Epidermal melanocyte (primary cell): Measurements from ENCODE around the gene FNDC3B.

Source experiments
- DNase-seq: peaks from one replicate; pipeline ENCODE4 v3.0.0; 2011; ENCODE audit warnings: low spot score; ENCODE audit not compliant: insufficient read length

The FNDC3B gene

GRCh38 chr3:172054115-172054764, 14.9 kb downstream of the FNDC3B start:
- DNase-seq: no peak

GRCh38 chr3:172056416-172056815, 17.0 kb downstream of the FNDC3B start:
- DNase-seq: no peak

GRCh38 chr3:172057059-172057458, 17.7 kb downstream of the FNDC3B start:
- no peak for DNase-seq

GRCh38 chr3:172057624-172058327, 18.4 kb downstream of the FNDC3B start:
- DNase-seq: no peak

- no peak for DNase-seq
Observed at GRCh38 chr3:172059532-172059931, 20.2 kb downstream of the FNDC3B start.

GRCh38 chr3:172060234-172060633, 20.9 kb downstream of the FNDC3B start:
- no peak for DNase-seq

- DNase-seq: no peak
Observed at GRCh38 chr3:172061724-172062184, 22.4 kb downstream of the FNDC3B start.

GRCh38 chr3:172062761-172063160, 23.4 kb downstream of the FNDC3B start:
- no peak for DNase-seq

- no peak for DNase-seq
Observed at GRCh38 chr3:172063456-172064432, 24.4 kb downstream of the FNDC3B start.

- no peak for DNase-seq
Observed at GRCh38 chr3:172065527-172065926, 26.1 kb downstream of the FNDC3B start.

GRCh38 chr3:172065967-172066762, 26.8 kb downstream of the FNDC3B start:
- no peak for DNase-seq

GRCh38 chr3:172066880-172067796, 27.8 kb downstream of the FNDC3B start:
- DNase-seq: no peak

- no peak for DNase-seq
Observed at GRCh38 chr3:172067837-172068440, 28.6 kb downstream of the FNDC3B start.

- no peak for DNase-seq
Observed at GRCh38 chr3:172068977-172069376, 29.6 kb downstream of the FNDC3B start.

- no peak for DNase-seq
Observed at GRCh38 chr3:172069478-172069877, 30.1 kb downstream of the FNDC3B start.

GRCh38 chr3:172070269-172070668, 30.9 kb downstream of the FNDC3B start:
- no peak for DNase-seq

- no peak for DNase-seq
Observed at GRCh38 chr3:172070802-172071201, 31.4 kb downstream of the FNDC3B start.

GRCh38 chr3:172071780-172072330, 32.5 kb downstream of the FNDC3B start:
- DNase-seq: no peak

- no peak for DNase-seq
Observed at GRCh38 chr3:172072543-172072942, 33.2 kb downstream of the FNDC3B start.
